Measurements from ENCODE around the gene DNAJC1. TPM values are rescaled to one million over a fixed set of nuclear protein-coding genes. Genes with fewer than 3 reads are reported as not detected.

Gene DNAJC1
- total RNA-seq, 2 experiments from 2014 or later = 16.8 to 19.3 TPM

- intact Hi-C loops (cut with DNase I, micrococcal nuclease) = loop anchor here in 1 of 2 experiments (2.0 to 5.0 kb wide), 2 partner anchors 410 to 977 kb away; no protein-coding TSS in a partner anchor
- H3K4me1 ChIP-seq (ENCODE audit: insufficient read depth, low read length) = no peaks in the 10 kb centered on the region
- no peak for TF ChIP-seq CTCF (IDR thresholded peaks at IDR 0.05)
- peaks cover 2% of the 10 kb centered on the region for H3K9me3 Mint-ChIP-seq
- CTCF ChIA-PET = interaction anchor here (2.4 kb wide), 1 partner anchor 979 kb away, joined by 10 read pairs; no protein-coding TSS in a partner anchor
- H3K4me3 Mint-ChIP-seq = no peak overlapping the region
- H3K36me3 Mint-ChIP-seq (ENCODE audit: low read depth) = no peaks in the 10 kb centered on the region
- no peaks in the 10 kb centered on the region for H3K9me3 ChIP-seq (ENCODE audit: control insufficient read depth in 1 of 2, insufficient read depth in 1 of 2, low read length in 2 of 2)
- H3K4me3 ChIP-seq (ENCODE audit: low read length) = no peak overlapping the region
- H3K27ac ChIP-seq (ENCODE audit: low read depth in 1 of 2, low read length in 2 of 2) = no peak overlapping the region
- POLR2A ChIA-PET = interaction anchor here (1.3 kb wide), 1 partner anchor 427 kb away, joined by 4 read pairs; no protein-coding TSS in a partner anchor
- ATAC-seq (ENCODE audit: poor library complexity) = no peak
- no peaks in the 10 kb centered on the region for H3K27me3 ChIP-seq (ENCODE audit: control insufficient read depth in 1 of 2, insufficient read depth in 2 of 2, low read length in 2 of 2)
- H3K27me3 Mint-ChIP-seq = no peaks in the 10 kb centered on the region
- peaks cover 4% of the 10 kb centered on the region for H3K4me1 Mint-ChIP-seq (ENCODE audit: low read depth)
- no peak overlapping the region for H3K27ac Mint-ChIP-seq
- no peak for DNase-seq
- H3K36me3 ChIP-seq (ENCODE audit: insufficient read depth, low read length) = no peaks in the 10 kb centered on the region
Measured at GRCh38 chr10:22010539-22010938, 7.0 kb upstream of the DNAJC1 start.

GRCh38 chr10:22006379-22006884, 2.9 kb upstream of the DNAJC1 start:
- H3K36me3 Mint-ChIP-seq (ENCODE audit: low read depth) = peaks cover 7% of the 10 kb centered on the region
- Histone ChIP-seq H3K9me3 (ENCODE audit: control insufficient read depth in 1 of 2, insufficient read depth in 1 of 2, low read length in 2 of 2) (no peaks in the 10 kb centered on the region), H3K36me3 (ENCODE audit: insufficient read depth, low read length) (no peaks in the 10 kb centered on the region), H3K27me3 (ENCODE audit: control insufficient read depth in 1 of 2, insufficient read depth in 2 of 2, low read length in 2 of 2) (no peaks in the 10 kb centered on the region), H3K4me1 (ENCODE audit: insufficient read depth, low read length) (peaks cover 12% of the 10 kb centered on the region), H3K27ac (ENCODE audit: low read depth in 1 of 2, low read length in 2 of 2) (no peak overlapping the region), H3K4me3 (ENCODE audit: low read length) (no peak overlapping the region)
- DNase-seq (no peak), ATAC-seq (ENCODE audit: poor library complexity) (no peak)
- POLR2A ChIA-PET = no interaction called here
- H3K4me1 Mint-ChIP-seq (ENCODE audit: low read depth) = peaks cover 24% of the 10 kb centered on the region
- TF ChIP-seq CTCF (IDR thresholded peaks at IDR 0.05) = no peak
- H3K4me3 Mint-ChIP-seq = no peak overlapping the region
- no peak overlapping the region for H3K27ac Mint-ChIP-seq
- no peaks in the 10 kb centered on the region for H3K27me3 Mint-ChIP-seq
- peaks cover 2% of the 10 kb centered on the region for H3K9me3 Mint-ChIP-seq
- CTCF ChIA-PET = interaction anchor here (1.1 kb wide), 1 partner anchor 982 kb away, joined by 3 read pairs; no protein-coding TSS in a partner anchor
- intact Hi-C loops (cut with DNase I, micrococcal nuclease) = loop anchor here (5.0 to 10.0 kb wide), 4 partner anchors 218 to 1428 kb away; partner anchors contain the start of gene OTUD1 (in 1 of the 2)

GRCh38 chr10:22005763-22006162, 2.2 kb upstream of the DNAJC1 start:
- Mint-ChIP-seq H3K4me3 (peak overlapping the region; percentile 4), H3K27me3 (no peaks in the 10 kb centered on the region), H3K4me1 (ENCODE audit: low read depth) (peaks cover 25% of the 10 kb centered on the region), H3K9me3 (peaks cover 2% of the 10 kb centered on the region), H3K36me3 (ENCODE audit: low read depth) (peaks cover 7% of the 10 kb centered on the region), H3K27ac (no peak overlapping the region)
- Histone ChIP-seq H3K27ac (ENCODE audit: low read depth in 1 of 2, low read length in 2 of 2) (no peak overlapping the region), H3K27me3 (ENCODE audit: control insufficient read depth in 1 of 2, insufficient read depth in 2 of 2, low read length in 2 of 2) (no peaks in the 10 kb centered on the region), H3K9me3 (ENCODE audit: control insufficient read depth in 1 of 2, insufficient read depth in 1 of 2, low read length in 2 of 2) (no peaks in the 10 kb centered on the region), H3K36me3 (ENCODE audit: insufficient read depth, low read length) (no peaks in the 10 kb centered on the region), H3K4me1 (ENCODE audit: insufficient read depth, low read length) (peaks cover 12% of the 10 kb centered on the region), H3K4me3 (ENCODE audit: low read length) (no peak overlapping the region)
- CTCF ChIA-PET = interaction anchor here (0.9 to 1.1 kb wide), 2 partner anchors 569 to 983 kb away, joined by 3 read pairs; no protein-coding TSS in a partner anchor
- intact Hi-C loops (cut with DNase I, micrococcal nuclease) = loop anchor here (2.0 to 10.0 kb wide), 5 partner anchors 15 to 1429 kb away; partner anchors contain the start of gene OTUD1 (in 1 of the 2)
- TF ChIP-seq CTCF (IDR thresholded peaks at IDR 0.05) = no peak
- POLR2A ChIA-PET = no interaction called here
- no peak for ATAC-seq (ENCODE audit: poor library complexity)
- no peak for DNase-seq

All from CD4-positive, alpha-beta T cell (primary cell).